B cell (primary cell): ENCODE data around the gene KIN. TPM values are rescaled to one million over a fixed set of nuclear protein-coding genes. Genes with fewer than 3 reads are reported as not detected.

Experiments used
- ATAC-seq: fragments of 200-7000 bp; cut with Tn5 transposase; one replicate; pipeline ENCODE4 v1.10.0; 2021; ENCODE audit warnings: low read depth, mild to moderate bottlenecking, moderate number of reproducible peaks, moderate library complexity
- CTCF ChIA-PET: fragments of 350-600 bp; sonication (Branson Sonifier 250); formaldehyde crosslinking; loops from one replicate; lab custom pipeline; 2021; ENCODE audit warnings: antibody characterized with exemption, inconsistent platforms; lab: Charles Lee
- POLR2A ChIA-PET: fragments of 350-600 bp; sonication (Branson Sonifier 250); formaldehyde crosslinking; loops from one replicate; lab custom pipeline; 2021; ENCODE audit warnings: antibody characterized with exemption; lab: Charles Lee
- DNase-seq: peaks from one replicate; pipeline ENCODE4 v3.0.0; 2013
- H2AFZ ChIP-seq: 2 replicates; pipeline ENCODE4 v1.6.1; 2012; ENCODE audit warnings: mild to moderate bottlenecking, low read depth, low read length; ENCODE audit not compliant: insufficient read depth, poor library complexity, severe bottlenecking
- H3K27ac ChIP-seq, 2 donors: 1 replicate in 1 of 2; 2 replicates in 1 of 2; pipeline ENCODE4 v1.5.1; 2012 to 2013; ENCODE audit warnings: low read length in 2 of 2, mild to moderate bottlenecking in 2 of 2, moderate library complexity in 1 of 2
- H3K27me3 ChIP-seq, 4 experiments: fragments of 200-600 bp in 1 of 4; sonication (generic) in 1 of 4; replicated peaks in 1 of 4; 1 replicate in 2 of 4; 2 replicates in 2 of 4; pipeline versions ENCODE4 v1.6.1 to v1.7.0; 2013 to 2016; ENCODE audit warnings: low read length in 3 of 4, mild to moderate bottlenecking in 2 of 4, mixed read lengths in 1 of 4, moderate library complexity in 1 of 4; ENCODE audit not compliant: insufficient read depth in 4 of 4, control insufficient read depth in 3 of 4; ENCODE audit errors: control extremely low read depth in 1 of 4
- H3K36me3 ChIP-seq, 2 experiments: replicated peaks in 1 of 2; 1 replicate in 1 of 2; 2 replicates in 1 of 2; pipeline versions ENCODE4 v1.6.1 to v1.7.1; 2013; ENCODE audit warnings: low read length in 1 of 2; ENCODE audit not compliant: insufficient read depth in 2 of 2, control insufficient read depth in 1 of 2; ENCODE audit errors: control extremely low read depth in 1 of 2, extremely low read depth in 1 of 2
- H3K4me1 ChIP-seq, 2 donors: fragments of 200-600 bp in 1 of 2; sonication (generic) in 1 of 2; 1 replicate in 1 of 2; 2 replicates in 1 of 2; pipeline versions ENCODE4 v1.5.1 to v1.6.1; 2013 to 2017; ENCODE audit warnings: low read length in 2 of 2; ENCODE audit not compliant: control insufficient read depth in 2 of 2, insufficient read depth in 2 of 2
- H3K4me2 ChIP-seq: replicated peaks from 2 replicates; pipeline ENCODE3; 2012; ENCODE audit warnings: mild to moderate bottlenecking, low read depth, low read length; ENCODE audit not compliant: poor library complexity, severe bottlenecking
- H3K4me3 ChIP-seq, 5 experiments: fragments of 200-600 bp in 1 of 5; sonication (generic) in 1 of 5; 1 replicate in 3 of 5; 2 replicates in 2 of 5; pipeline versions ENCODE4 v1.5.1 to v1.7.0; 2011 to 2016; ENCODE audit warnings: low read length in 4 of 5, mild to moderate bottlenecking in 4 of 5, low read depth in 2 of 5, control low read depth in 1 of 5, moderate library complexity in 1 of 5; ENCODE audit not compliant: insufficient read depth in 1 of 5; ENCODE audit errors: control extremely low read depth in 1 of 5, extremely low read depth in 1 of 5
- H3K79me2 ChIP-seq: fragments of 200-600 bp; sonication (generic); one replicate; pipeline ENCODE4 v1.6.0; 2016; ENCODE audit warnings: low read length; ENCODE audit not compliant: control insufficient read depth, insufficient read depth
- H3K9ac ChIP-seq: fragments of 200-600 bp; sonication (generic); 2 replicates; pipeline ENCODE4 v1.6.1; 2017; ENCODE audit warnings: mild to moderate bottlenecking, low read length, moderate library complexity
- H3K9me3 ChIP-seq, 3 donors: one replicate each; pipeline versions ENCODE4 v1.6.1 to v1.7.1; 2013; ENCODE audit warnings: low read length in 2 of 3; ENCODE audit not compliant: control insufficient read depth in 2 of 3, insufficient read depth in 1 of 3; ENCODE audit errors: control extremely low read depth in 1 of 3
- H4K20me1 ChIP-seq: 2 replicates; pipeline ENCODE4 v1.6.0; 2012; ENCODE audit warnings: mild to moderate bottlenecking, low read length; ENCODE audit not compliant: insufficient read depth, control insufficient read depth, poor library complexity, severe bottlenecking
- H3K27ac Mint-ChIP-seq: one replicate; pipeline ENCODE4 v1.8.0; 2021; ENCODE audit warnings: mixed read lengths
- H3K27me3 Mint-ChIP-seq: one replicate; pipeline ENCODE4 v1.8.0; 2021; ENCODE audit warnings: mixed read lengths
- H3K4me1 Mint-ChIP-seq: one replicate; pipeline ENCODE4 v1.8.0; 2021; ENCODE audit warnings: mixed read lengths
- H3K4me3 Mint-ChIP-seq: one replicate; pipeline ENCODE4 v1.8.0; 2021; ENCODE audit warnings: mixed read lengths
- H3K9me3 Mint-ChIP-seq: one replicate; pipeline ENCODE4 v1.8.0; 2022; ENCODE audit warnings: mixed read lengths; ENCODE audit not compliant: insufficient read depth
- EZH2 ChIP-seq: IDR thresholded peaks from 2 replicates; pipeline ENCODE4 v1.6.1; 2012; ENCODE audit warnings: borderline replicate concordance, low read depth, mild to moderate bottlenecking, moderate library complexity, low read length; ENCODE audit not compliant: insufficient read depth, poor library complexity, severe bottlenecking
- WGBS: methylation state at CpG from one replicate; pipeline ENCODE4 v1.1.5; 2013; ENCODE audit warnings: missing lambda C conversion rate; ENCODE audit not compliant: insufficient coverage; 5-methylcytosine and 5-hydroxymethylcytosine counted together
- intact Hi-C: fragments of 100-400 bp; cut with micrococcal nuclease; formaldehyde crosslinking; loops from one replicate; pipeline ENCODE4 v1.10.0; 2022
- polyA plus RNA-seq: library from polyadenylated mRNA; depleted of rRNA; stranded (reverse); fragments of >200 nt; gene quantifications from 2 replicates; pipeline ENCODE4 v1.2.3, GENCODE V29; 2012
- total RNA-seq, 2 donors: library from RNA; stranded (reverse); fragments of 120-200 nt in 1 of 2; gene quantifications; 1 replicate in 1 of 2; 2 replicates in 1 of 2; pipeline versions ENCODE4 v1.2.3 to v1.2.4, GENCODE V29; 2013 to 2022
- TF ChIP-seq, protein P1 (sequence below): fragments of 200-600 bp; IDR thresholded peaks from one replicate; pipeline ENCODE4 v1.8.0; 2022; ENCODE audit warnings: antibody characterized with exemption, mild to moderate bottlenecking

KIN gene
- total and polyA plus RNA-seq, 2 donors (not counting 1 experiment from before 2014, with no cell fraction given): 3.4 to 16.5 TPM

DNA sequence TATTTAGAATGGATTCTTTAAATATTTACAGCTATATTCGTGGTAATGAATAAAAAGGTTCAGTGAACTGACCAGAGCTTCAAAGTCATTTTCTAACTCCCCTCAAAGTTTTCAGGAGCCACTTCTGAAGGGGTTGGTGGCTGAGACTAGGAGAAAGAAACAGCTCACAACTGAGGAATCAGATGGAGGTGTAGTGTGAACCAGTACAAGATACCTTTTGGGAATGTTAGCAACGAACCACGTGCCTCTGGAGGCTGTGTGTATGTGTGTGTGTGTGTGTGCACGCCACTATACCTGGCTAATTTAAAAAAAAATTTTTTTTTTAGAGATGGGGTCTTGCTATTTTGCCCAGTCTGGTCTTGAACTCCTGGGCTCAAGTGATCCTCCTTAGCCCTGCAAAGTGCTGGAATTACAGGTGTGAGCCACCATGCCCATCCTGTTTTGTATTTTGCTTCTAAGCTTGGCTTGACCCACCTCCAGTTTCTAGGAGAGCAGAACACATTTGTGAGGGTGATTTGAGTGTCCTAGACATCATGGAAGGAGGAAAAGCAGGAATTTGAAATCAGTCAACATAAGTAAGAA is 21.0 kb upstream of the KIN start:
- ChIA-PET POLR2A (interaction anchor here (1.1 kb wide), 1 partner anchor 9 kb away, joined by 3 read pairs; the partner anchor contains the start of gene TAF3), CTCF (no interaction called here)
- peaks cover 17 to 31% of the 10 kb centered on the region in 2 experiments for H3K36me3 ChIP-seq
- H3K27me3 ChIP-seq: peaks cover 0 to 4% (median 0%) of the 10 kb centered on the region in 4 experiments
- H3K4me3 ChIP-seq: no peak overlapping the region
- no peaks in the 10 kb centered on the region for H4K20me1 ChIP-seq
- Mint-ChIP-seq H3K27me3 (peaks cover under 1% of the 10 kb centered on the region), H3K9me3 (no peaks in the 10 kb centered on the region), H3K4me1 (no peaks in the 10 kb centered on the region), H3K27ac (no peak overlapping the region), H3K4me3 (no peak overlapping the region)
- no peaks in the 10 kb centered on the region for H3K9me3 ChIP-seq
- intact Hi-C loops: no loop called here
- no peak overlapping the region for H3K9ac ChIP-seq
- TF ChIP-seq, protein P1, sequence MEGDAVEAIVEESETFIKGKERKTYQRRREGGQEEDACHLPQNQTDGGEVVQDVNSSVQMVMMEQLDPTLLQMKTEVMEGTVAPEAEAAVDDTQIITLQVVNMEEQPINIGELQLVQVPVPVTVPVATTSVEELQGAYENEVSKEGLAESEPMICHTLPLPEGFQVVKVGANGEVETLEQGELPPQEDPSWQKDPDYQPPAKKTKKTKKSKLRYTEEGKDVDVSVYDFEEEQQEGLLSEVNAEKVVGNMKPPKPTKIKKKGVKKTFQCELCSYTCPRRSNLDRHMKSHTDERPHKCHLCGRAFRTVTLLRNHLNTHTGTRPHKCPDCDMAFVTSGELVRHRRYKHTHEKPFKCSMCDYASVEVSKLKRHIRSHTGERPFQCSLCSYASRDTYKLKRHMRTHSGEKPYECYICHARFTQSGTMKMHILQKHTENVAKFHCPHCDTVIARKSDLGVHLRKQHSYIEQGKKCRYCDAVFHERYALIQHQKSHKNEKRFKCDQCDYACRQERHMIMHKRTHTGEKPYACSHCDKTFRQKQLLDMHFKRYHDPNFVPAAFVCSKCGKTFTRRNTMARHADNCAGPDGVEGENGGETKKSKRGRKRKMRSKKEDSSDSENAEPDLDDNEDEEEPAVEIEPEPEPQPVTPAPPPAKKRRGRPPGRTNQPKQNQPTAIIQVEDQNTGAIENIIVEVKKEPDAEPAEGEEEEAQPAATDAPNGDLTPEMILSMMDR: no peak
- no peak for TF ChIP-seq EZH2
- H3K79me2 ChIP-seq: no peaks in the 10 kb centered on the region
- 100% methylated on average over 3 of the region's 4 CpGs for WGBS
- no peaks in the 10 kb centered on the region for H3K4me1 ChIP-seq
- H3K27ac ChIP-seq: no peak overlapping the region
- ATAC-seq: no peak
- no peak overlapping the region for H3K4me2 ChIP-seq
- DNase-seq: no peak
- no peak overlapping the region for H2AFZ ChIP-seq

DNA sequence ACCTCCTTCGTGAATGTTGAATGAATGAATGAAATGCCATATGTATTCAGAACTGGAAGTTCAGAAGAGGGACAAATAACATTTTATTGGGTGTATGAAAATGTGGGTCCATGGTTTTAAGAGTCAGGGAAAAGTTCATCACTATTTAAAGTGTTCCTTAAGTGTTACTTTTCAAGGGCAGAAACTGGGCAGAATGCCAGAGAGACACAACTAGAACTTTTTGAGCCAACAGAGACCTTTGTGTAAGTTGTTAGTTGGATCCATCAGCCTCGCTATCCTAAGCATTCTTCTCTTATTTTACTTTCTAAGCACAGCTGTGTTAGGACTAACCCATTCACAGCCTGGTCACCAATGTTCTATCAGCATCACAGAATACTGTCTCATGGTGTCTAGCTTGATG is 16.9 kb upstream of the KIN start:
- no peak overlapping the region for H3K27ac ChIP-seq
- intact Hi-C loops: no loop called here
- no peaks in the 10 kb centered on the region for H3K4me1 ChIP-seq
- H3K27me3 Mint-ChIP-seq: no peaks in the 10 kb centered on the region
- DNase-seq (no peak), ATAC-seq (no peak)
- ChIA-PET POLR2A (no interaction called here), CTCF (no interaction called here)
- H3K79me2 ChIP-seq: peaks cover 9% of the 10 kb centered on the region
- TF ChIP-seq EZH2: no peak
- TF ChIP-seq, protein P1: no peak
- no peaks in the 10 kb centered on the region for H3K9me3 ChIP-seq
- no peak overlapping the region for H3K9ac ChIP-seq
- H3K4me3 ChIP-seq: no peak overlapping the region
- no peak overlapping the region for H3K4me3 Mint-ChIP-seq
- H2AFZ ChIP-seq: no peak overlapping the region
- H3K4me2 ChIP-seq: no peak overlapping the region
- H3K27ac Mint-ChIP-seq: no peak overlapping the region
- H3K9me3 Mint-ChIP-seq: no peaks in the 10 kb centered on the region
- H3K36me3 ChIP-seq: peaks cover 32 to 66% of the 10 kb centered on the region in 2 experiments
- no CpG with 5 or more reads among the region's 2 CpGs for WGBS
- no peaks in the 10 kb centered on the region for H3K27me3 ChIP-seq
- no peaks in the 10 kb centered on the region for H3K4me1 Mint-ChIP-seq
- H4K20me1 ChIP-seq: no peaks in the 10 kb centered on the region
